Adrenal gland (tissue), 12 donors: ENCODE results near the gene TUBGCP6. TPM values are rescaled to one million over a fixed set of nuclear protein-coding genes. Genes with fewer than 3 reads are reported as not detected.

Source experiments
- DNase-seq, 7 donors: peaks; one replicate each; pipeline ENCODE4 v3.0.0-alpha.2; 2019 to 2020
- H3K27ac ChIP-seq, 5 donors: fragments of 200-600 bp; sonication (generic) in 4 of 5; 1 replicate in 3 of 5; 2 replicates in 2 of 5; pipeline versions ENCODE4 v1.5.1 to v1.8.0; 2016 to 2020; ENCODE audit warnings: mild to moderate bottlenecking in 1 of 5
- H3K27me3 ChIP-seq: fragments of 200-600 bp; 2 replicates; pipeline ENCODE4 v1.8.0; 2021
- H3K36me3 ChIP-seq, 2 donors: fragments of 200-600 bp; replicated peaks in 1 of 2; 1 replicate in 1 of 2; 2 replicates in 1 of 2; pipeline versions ENCODE4 v1.5.1 to v1.8.0; 2018 to 2022
- H3K4me1 ChIP-seq, 2 donors: fragments of 200-600 bp; replicated peaks in 1 of 2; 1 replicate in 1 of 2; 2 replicates in 1 of 2; pipeline versions ENCODE4 v1.5.1 to v1.8.0; 2018 to 2021
- H3K4me3 ChIP-seq, 4 donors: fragments of 200-600 bp; sonication (generic) in 3 of 4; one replicate each; pipeline ENCODE4 v1.5.1; 2016 to 2018
- H3K9me3 ChIP-seq, 3 donors: fragments of 200-600 bp; sonication (generic) in 1 of 3; replicated peaks in 1 of 3; 1 replicate in 2 of 3; 2 replicates in 1 of 3; pipeline versions ENCODE4 v1.5.1 to v1.8.0; 2016 to 2021
- CTCF ChIP-seq, 6 experiments: fragments of 450-650 bp in 4 of 6; fragments of 200-600 bp in 2 of 6; sonication (generic) in 1 of 6; IDR thresholded peaks; 1 replicate in 5 of 6; 2 replicates in 1 of 6; pipeline versions ENCODE4 v1.5.1 to v1.8.0; 2016 to 2021; ENCODE audit warnings: antibody characterized with exemption in 6 of 6, mild to moderate bottlenecking in 2 of 6, moderate library complexity in 1 of 6
- POLR2A ChIP-seq, 2 donors: fragments of 450-650 bp; IDR thresholded peaks; one replicate each; pipeline ENCODE4 v1.6.1; 2017; ENCODE audit warnings: antibody characterized with exemption in 2 of 2, mild to moderate bottlenecking in 2 of 2, moderate library complexity in 1 of 2
- WGBS, 4 donors: extraction: QIAGEN DNeasy Blood & Tissue Kit in 2 of 4; methylation state at CpG; one replicate each; pipeline versions ENCODE4 v1.1.5 to v1.1.7; 2013 to 2017; 5-methylcytosine and 5-hydroxymethylcytosine counted together
- intact Hi-C, 2 donors: fragments of 100-400 bp; cut with DNase I; formaldehyde crosslinking; loops; one replicate each; pipeline versions ENCODE4 v1.14.1 to v1.15.0; 2022 to 2023
- polyA plus RNA-seq, 3 donors: library from polyadenylated mRNA; stranded (reverse); fragments of 200-250 nt in 2 of 3; fragments of 350-450 nt in 1 of 3; fragmentation: Illumina TruSeq in 1 of 3; extraction: RNeasy Lipid Tissue Mini Kit (QIAGEN cat#74804) in 1 of 3; gene quantifications; one replicate each; pipeline ENCODE4 v1.2.3, GENCODE V29; 2013 to 2014
- total RNA-seq, 9 donors: library from RNA; depleted of rRNA in 4 of 9; stranded (reverse); fragments of >200 nt in 4 of 9; fragments of 120-200 nt in 1 of 9; fragmentation: NEBNext Ultra II Directional in 1 of 9; extraction: Animal tissue kit (Norgen Biotek cat#: 25700) in 1 of 9; gene quantifications; one replicate each; pipeline versions ENCODE4 v1.1.0 to v1.2.4, GENCODE V29; 2013 to 2023
- donor health status: healthy with polysubstance abuse.
- donor health status: Bipolar disorder and iron deficiency.
- donor health status: DM: yes; HTN: yes; CAD: no.
- donor health status: DM: no; HTN: no; CAD: no.
- donor health status: DM: no; HTN: no; CAD: no.
- donor health status: DM: yes; HTN: yes; CAD: no.

TUBGCP6 gene
- total and polyA plus RNA-seq, 12 donors: 8.3 to 171 (median 47.4) TPM

- no peak for DNase-seq
- H3K36me3 ChIP-seq: peaks cover 0 to 56% of the 10 kb centered on the region in 2 donors
Observed at GRCh38 chr22:50226875-50227165, 18.0 kb downstream of the TUBGCP6 start.

DNA sequence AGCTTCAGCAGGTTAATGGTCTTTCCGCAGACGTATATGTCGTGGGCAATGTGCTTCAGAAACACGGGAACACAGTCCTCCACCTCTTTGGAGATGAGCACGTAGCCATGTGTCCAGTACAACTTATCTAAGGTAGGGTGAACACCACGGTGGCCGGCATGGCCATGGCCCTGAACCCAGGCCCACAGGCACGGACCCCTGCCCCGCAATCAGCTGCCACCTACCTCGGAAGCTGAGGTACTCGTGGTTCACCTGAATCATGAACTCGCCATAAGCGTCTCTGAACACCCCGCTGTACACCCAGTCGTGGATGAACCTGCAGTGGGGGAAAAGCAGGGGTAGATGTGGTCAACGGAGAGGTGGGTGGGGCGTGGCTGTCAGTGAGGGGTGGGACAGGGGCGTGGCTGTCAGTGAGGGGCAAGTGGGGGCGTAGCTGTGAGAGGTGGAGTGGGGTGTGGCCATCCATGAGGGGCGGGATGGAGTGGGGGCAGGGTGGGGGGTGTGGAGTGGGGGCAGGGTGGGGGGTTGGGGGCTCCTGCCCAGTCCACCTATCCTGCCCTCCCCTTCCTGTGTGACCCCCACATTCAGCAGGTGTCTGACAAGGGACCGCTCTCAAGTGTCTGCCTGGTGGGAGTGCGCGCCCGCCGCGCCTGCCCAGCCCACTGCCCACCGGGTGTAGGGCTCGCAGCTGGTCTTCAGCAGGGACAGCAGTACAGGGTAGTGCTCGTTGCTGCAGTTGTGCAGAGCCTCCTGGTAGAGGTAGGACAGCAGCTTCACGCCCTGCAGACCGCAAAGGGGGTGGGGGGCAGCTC lies 18.6 kb downstream of the TUBGCP6 start:
- Histone ChIP-seq H3K4me1 (no peaks in the 10 kb centered on the region), H3K36me3 (peaks cover 0 to 62% of the 10 kb centered on the region in 2 donors), H3K4me3 (no peak overlapping the region), H3K9me3 (no peaks in the 10 kb centered on the region), H3K27ac (no peak overlapping the region), H3K27me3 (no peaks in the 10 kb centered on the region)
- intact Hi-C loops: no loop called here
- DNase-seq: no peak
- WGBS, 4 donors: 91 to 93% (median 93%) methylated on average over 16 to 31 of the region's 31 CpGs
- TF ChIP-seq CTCF (IDR thresholded peaks at IDR 0.05) (no peak), POLR2A (IDR thresholded peaks at IDR 0.05) (no peak)

More at GRCh38 chr22:50226875-50227165, 18.0 kb downstream of the TUBGCP6 start:
- intact Hi-C loops: no loop called here
- TF ChIP-seq POLR2A (IDR thresholded peaks at IDR 0.05) (no peak), CTCF (IDR thresholded peaks at IDR 0.05) (no peak)
- no peak overlapping the region for H3K27ac ChIP-seq
- H3K4me3 ChIP-seq: no peak overlapping the region
- no peaks in the 10 kb centered on the region for H3K27me3 ChIP-seq
- H3K9me3 ChIP-seq: no peaks in the 10 kb centered on the region
- 88 to 93% (median 93%) methylated on average over 17 to 18 of the region's 18 CpGs; no CpG with 5 or more reads in 1 of the 4 donors for WGBS, 4 donors
- H3K4me1 ChIP-seq: no peaks in the 10 kb centered on the region

DNA sequence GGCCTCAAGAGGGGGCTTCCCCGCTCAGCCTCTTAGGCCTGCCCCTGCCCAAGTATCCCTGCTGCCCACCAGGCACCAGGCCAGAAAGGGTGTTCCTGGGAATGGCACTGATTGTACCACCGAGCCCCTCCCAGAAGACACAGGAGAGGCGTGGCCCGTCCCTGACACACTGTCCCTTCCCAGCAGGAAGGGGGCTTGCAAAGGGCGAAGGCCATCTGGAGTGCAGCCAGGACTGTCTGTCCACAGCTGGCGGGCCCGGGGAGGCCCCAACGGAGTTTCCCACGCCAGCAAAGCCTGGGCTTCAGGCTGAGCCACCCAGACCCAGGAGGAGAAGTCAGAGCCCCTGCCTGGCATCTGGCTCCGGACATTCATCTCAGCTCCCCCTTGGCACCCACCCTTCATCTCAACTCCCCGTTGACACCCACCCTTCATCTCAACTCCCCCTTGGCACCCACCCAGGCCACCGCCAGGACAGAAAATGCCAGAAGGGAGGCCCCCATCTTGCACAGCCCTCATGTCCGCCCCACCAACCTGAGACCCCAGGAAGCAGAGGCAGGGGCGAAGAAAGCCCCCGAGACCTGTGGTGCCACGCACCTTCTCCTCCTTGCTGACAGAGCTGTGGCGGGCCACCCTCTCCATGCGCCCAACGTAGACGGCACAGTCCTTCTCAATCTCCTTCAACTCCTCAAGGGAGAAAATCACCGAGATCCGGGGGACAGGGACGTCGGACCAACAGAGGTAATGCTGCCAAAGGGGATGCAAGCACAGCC lies 19.4 kb downstream of the TUBGCP6 start:
- Histone ChIP-seq H3K4me1 (no peaks in the 10 kb centered on the region), H3K36me3 (peaks cover 0 to 71% of the 10 kb centered on the region in 2 donors), H3K27me3 (no peaks in the 10 kb centered on the region), H3K4me3 (no peak overlapping the region), H3K27ac (no peak overlapping the region), H3K9me3 (no peaks in the 10 kb centered on the region)
- no peak for DNase-seq
- intact Hi-C loops: no loop called here
- TF ChIP-seq CTCF (IDR thresholded peaks at IDR 0.05): no peak
- TF ChIP-seq POLR2A (IDR thresholded peaks at IDR 0.05): no peak
- WGBS, 4 donors: 85 to 93% (median 87%) methylated on average over 14 to 24 of the region's 24 CpGs

GRCh38 chr22:50224071-50224470 lies 20.8 kb downstream of the TUBGCP6 start:
- Histone ChIP-seq H3K27ac (no peak overlapping the region), H3K27me3 (no peaks in the 10 kb centered on the region), H3K9me3 (no peaks in the 10 kb centered on the region), H3K4me1 (no peaks in the 10 kb centered on the region), H3K4me3 (no peak overlapping the region), H3K36me3 (peaks cover 0 to 75% of the 10 kb centered on the region in 2 donors)
- DNase-seq: no peak
- no peak for TF ChIP-seq POLR2A (IDR thresholded peaks at IDR 0.05)
- TF ChIP-seq CTCF (IDR thresholded peaks at IDR 0.05): no peak
- WGBS, 4 donors: 89 to 93% (median 90%) methylated on average over 15 to 16 of the region's 16 CpGs
- intact Hi-C loops: no loop called here
